ENCODE results near the gene HSD3B7.

DNA sequence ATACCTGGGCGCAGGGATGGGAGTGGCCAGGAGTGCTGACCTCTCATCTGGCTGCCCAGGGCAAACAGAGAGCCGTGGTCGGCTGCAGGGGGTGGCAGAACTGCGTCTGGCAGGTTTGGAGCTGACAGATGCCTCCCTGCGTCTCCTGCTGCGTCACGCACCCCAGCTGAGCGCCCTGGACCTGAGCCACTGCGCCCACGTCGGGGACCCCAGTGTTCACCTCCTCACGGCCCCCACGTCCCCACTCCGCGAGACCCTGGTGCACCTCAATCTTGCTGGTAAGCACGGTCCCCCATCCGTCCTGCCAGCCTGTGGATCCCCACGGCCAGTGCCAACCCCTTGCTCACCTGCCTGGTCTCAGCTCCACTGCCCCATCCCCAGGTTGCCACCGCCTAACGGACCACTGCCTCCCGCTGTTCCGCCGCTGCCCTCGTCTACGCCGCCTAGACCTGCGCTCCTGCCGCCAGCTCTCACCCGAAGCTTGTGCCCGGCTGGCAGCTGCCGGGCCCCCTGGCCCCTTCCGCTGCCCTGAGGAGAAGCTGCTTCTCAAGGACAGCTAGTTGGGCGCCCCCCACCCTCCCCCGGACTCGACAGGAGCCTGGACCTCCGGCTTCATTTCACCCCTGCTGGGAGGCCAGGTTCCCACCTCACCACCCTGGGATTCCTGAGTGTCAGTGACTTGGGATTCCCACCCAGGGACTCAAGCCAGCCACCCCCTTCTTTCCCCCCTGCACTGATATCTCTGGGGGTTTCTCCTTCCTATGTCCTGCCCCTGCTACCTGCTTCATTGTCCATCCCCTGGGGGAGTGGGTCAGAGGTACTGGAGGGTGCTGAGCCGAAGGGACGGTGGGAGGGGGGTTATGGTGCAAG, 38.1 kb upstream of the HSD3B7 start:
- TF ChIP-seq EP300 (IDR thresholded peaks at IDR 0.05; ENCODE audit: low read depth) (no peak), POLR2A (IDR thresholded peaks at IDR 0.05) (no peak), POLR2AphosphoS5 (IDR thresholded peaks at IDR 0.05) (no peak)
- TF ChIP-seq, protein P1, sequence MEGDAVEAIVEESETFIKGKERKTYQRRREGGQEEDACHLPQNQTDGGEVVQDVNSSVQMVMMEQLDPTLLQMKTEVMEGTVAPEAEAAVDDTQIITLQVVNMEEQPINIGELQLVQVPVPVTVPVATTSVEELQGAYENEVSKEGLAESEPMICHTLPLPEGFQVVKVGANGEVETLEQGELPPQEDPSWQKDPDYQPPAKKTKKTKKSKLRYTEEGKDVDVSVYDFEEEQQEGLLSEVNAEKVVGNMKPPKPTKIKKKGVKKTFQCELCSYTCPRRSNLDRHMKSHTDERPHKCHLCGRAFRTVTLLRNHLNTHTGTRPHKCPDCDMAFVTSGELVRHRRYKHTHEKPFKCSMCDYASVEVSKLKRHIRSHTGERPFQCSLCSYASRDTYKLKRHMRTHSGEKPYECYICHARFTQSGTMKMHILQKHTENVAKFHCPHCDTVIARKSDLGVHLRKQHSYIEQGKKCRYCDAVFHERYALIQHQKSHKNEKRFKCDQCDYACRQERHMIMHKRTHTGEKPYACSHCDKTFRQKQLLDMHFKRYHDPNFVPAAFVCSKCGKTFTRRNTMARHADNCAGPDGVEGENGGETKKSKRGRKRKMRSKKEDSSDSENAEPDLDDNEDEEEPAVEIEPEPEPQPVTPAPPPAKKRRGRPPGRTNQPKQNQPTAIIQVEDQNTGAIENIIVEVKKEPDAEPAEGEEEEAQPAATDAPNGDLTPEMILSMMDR (IDR thresholded peaks at IDR 0.05), result no peak
